ENCODE results near the gene GRB10.

The GRB10 gene

DNA sequence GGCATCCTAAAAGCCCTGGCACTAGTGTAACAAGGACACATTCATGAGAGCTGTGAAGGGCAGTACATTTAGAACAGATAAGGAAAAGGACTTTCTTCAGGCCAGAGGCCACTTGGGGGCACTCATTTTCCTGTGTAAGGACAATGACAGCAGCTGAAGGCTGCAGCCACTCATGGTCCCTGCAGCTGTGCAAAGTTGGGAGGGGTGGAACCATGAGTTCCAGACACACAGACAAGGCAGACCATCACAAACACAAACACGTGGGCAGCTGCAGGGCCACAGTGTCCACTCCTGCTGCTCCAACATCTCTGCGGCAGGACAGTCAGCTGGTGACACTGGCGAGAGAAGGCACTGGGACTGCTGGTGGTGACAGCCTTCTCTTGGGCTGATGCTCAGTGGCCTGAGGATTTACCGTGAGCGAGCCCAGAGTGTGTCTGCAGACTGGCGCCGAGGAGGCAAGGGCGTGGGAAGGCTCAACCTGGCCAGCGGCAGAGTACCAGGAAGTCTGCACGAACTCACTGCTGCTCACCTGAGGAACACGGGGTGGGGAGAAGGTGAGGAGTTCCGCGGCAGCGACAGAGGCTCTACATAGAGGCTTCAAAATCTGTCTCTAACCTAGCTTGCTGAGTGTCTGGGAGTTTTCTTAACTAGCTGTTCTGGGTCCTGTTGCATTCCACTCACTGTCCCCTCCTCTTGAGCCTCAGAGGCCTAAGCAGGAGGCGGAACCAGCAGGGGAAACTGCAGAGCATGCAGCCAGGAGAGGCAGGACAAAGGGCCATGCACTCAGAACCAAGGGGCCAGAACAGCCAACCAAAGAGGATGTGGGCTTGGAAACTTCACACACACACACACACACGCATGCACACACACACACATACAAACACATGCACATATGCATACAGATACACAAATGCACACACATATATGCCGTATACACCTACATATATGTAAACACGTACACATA, 141.0 kb downstream of the GRB10 start:
- WGBS (ENCODE audit: insufficient coverage, insufficient read length): no CpG with 5 or more reads among the region's 18 CpGs
- DNase-seq (ENCODE audit: low read depth, low spot score): no peak
- Histone ChIP-seq H3K36me3 (ENCODE audit: control insufficient read depth, insufficient read depth, low read length) (no peaks in the 10 kb centered on the region), H3K4me1 (ENCODE audit: control insufficient read depth, insufficient read depth, low read length) (no peaks in the 10 kb centered on the region), H3K4me3 (ENCODE audit: low read length) (no peak overlapping the region), H3K27ac (ENCODE audit: low read length) (no peak overlapping the region), H3K9me3 (ENCODE audit: control insufficient read depth, insufficient read depth, low read length) (no peaks in the 10 kb centered on the region), H3K27me3 (ENCODE audit: control insufficient read depth, insufficient read depth, low read length) (no peaks in the 10 kb centered on the region)

DNA sequence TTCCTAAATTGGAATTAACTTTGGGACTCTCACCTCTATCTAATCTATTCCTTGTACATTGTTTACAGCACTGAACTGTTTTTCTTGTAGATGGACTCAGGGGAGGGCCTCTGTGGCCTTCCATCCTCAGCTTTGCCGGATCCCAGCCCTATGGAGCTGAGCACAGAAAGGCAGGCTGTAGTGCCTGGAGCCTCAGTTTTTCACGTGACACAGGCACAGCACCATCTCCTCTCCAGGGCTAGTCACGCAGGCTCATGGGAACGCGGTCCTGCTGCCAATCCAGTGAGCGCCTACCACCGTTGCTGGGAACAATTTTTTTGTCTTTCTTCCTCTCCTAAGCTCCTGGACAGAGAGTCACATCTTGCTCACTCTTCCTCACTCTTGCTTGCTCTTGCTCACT, 141.9 kb downstream of the GRB10 start:
- no peaks in the 10 kb centered on the region for H3K36me3 ChIP-seq (ENCODE audit: control insufficient read depth, insufficient read depth, low read length)
- no peak overlapping the region for H3K4me3 ChIP-seq (ENCODE audit: low read length)
- H3K27ac ChIP-seq (ENCODE audit: low read length): no peak overlapping the region
- no CpG with 5 or more reads among the region's 7 CpGs for WGBS (ENCODE audit: insufficient coverage, insufficient read length)
- H3K4me1 ChIP-seq (ENCODE audit: control insufficient read depth, insufficient read depth, low read length): no peaks in the 10 kb centered on the region
- no peaks in the 10 kb centered on the region for H3K9me3 ChIP-seq (ENCODE audit: control insufficient read depth, insufficient read depth, low read length)
- H3K27me3 ChIP-seq (ENCODE audit: control insufficient read depth, insufficient read depth, low read length): no peaks in the 10 kb centered on the region
- no peak for DNase-seq (ENCODE audit: low read depth, low spot score)

DNA sequence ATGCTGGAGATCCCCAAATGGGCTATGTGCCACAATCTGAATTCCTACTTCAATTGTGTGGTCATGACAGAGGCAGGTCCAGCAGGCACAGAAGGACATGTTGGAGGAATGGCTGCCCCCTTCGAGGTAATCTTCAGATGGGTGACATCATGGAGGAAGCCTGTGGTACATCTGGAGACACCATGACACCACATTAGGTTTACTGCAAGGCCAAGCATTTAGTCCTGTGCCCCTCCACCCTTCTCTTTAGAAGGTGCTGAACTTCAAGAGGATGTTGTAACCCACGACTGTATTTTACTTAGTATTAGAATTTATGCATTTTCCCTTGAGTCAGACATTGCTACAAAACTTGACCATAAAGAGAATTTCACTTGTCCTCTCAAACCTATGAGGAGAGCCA, 142.4 kb downstream of the GRB10 start:
- H3K4me3 ChIP-seq (ENCODE audit: low read length): no peak overlapping the region
- H3K9me3 ChIP-seq (ENCODE audit: control insufficient read depth, insufficient read depth, low read length): no peaks in the 10 kb centered on the region
- H3K27me3 ChIP-seq (ENCODE audit: control insufficient read depth, insufficient read depth, low read length): no peaks in the 10 kb centered on the region
- no peak overlapping the region for H3K27ac ChIP-seq (ENCODE audit: low read length)
- no peaks in the 10 kb centered on the region for H3K36me3 ChIP-seq (ENCODE audit: control insufficient read depth, insufficient read depth, low read length)
- WGBS (ENCODE audit: insufficient coverage, insufficient read length): no CpG with 5 or more reads among the region's 2 CpGs
- H3K4me1 ChIP-seq (ENCODE audit: control insufficient read depth, insufficient read depth, low read length): no peaks in the 10 kb centered on the region
- no peak for DNase-seq (ENCODE audit: low read depth, low spot score)

DNA sequence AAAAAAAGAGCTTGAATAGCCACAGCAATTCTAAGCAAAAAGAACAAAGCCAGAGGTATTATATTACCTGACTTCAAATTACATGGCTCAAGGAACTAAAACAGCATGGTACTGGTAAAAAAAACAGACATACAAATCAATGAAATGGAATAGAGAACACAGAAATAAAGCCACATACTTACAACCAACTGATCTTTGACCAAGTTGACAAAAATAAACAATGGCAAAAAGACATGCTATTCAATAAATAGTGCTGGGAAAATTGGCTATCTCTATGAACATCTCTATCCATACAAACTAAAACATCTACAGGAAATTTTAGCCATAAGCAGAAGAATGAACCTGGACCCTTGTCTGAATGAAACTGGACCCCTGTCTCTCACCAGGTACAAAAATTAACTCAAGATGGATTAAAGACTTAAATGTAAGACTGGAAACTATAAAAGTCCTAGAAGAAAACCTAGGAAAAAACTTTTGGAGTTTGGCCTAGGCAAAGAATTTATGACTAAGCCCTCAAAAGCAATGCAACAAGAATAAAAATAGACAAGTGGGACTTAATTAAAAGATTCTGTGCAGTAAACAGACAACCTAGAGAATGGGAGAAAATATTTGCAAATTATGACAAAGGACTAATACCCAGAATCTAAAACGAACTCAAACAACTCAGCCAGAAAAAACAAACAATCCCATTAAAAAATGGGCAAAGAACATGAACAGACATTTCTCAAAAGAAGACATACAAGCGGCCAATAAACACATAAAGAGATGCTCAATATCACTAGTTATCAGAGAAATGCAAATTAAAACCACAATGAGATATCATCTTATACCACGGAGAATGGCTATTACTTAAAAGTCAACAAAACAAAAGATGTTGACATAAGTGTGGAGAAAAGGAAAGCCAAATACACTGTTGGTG, 144.7 kb downstream of the GRB10 start:
- no peaks in the 10 kb centered on the region for H3K36me3 ChIP-seq (ENCODE audit: control insufficient read depth, insufficient read depth, low read length)
- no CpG with 5 or more reads among the region's 3 CpGs for WGBS (ENCODE audit: insufficient coverage, insufficient read length)
- H3K27me3 ChIP-seq (ENCODE audit: control insufficient read depth, insufficient read depth, low read length): no peaks in the 10 kb centered on the region
- DNase-seq (ENCODE audit: low read depth, low spot score): no peak
- no peaks in the 10 kb centered on the region for H3K9me3 ChIP-seq (ENCODE audit: control insufficient read depth, insufficient read depth, low read length)
- no peaks in the 10 kb centered on the region for H3K4me1 ChIP-seq (ENCODE audit: control insufficient read depth, insufficient read depth, low read length)
- H3K27ac ChIP-seq (ENCODE audit: low read length): no peak overlapping the region
- no peak overlapping the region for H3K4me3 ChIP-seq (ENCODE audit: low read length)

DNA sequence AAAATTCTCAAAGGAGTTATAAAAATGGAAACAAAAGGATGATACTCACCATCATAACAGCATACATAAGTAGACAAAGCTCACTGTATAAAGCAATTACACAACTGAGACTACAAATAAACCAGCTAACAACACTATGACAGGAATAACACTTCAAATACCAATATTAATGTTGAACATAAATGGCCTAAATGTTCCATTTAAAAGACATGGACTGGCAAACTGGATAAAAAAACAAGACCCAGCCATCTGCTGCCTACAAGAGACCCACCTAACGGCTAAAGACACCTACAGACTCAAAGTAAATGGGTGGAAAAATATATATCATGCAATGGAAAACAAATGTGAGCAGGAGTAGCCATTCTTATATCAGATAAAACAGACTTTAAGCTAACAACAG, 148.3 kb downstream of the GRB10 start:
- Histone ChIP-seq H3K36me3 (ENCODE audit: control insufficient read depth, insufficient read depth, low read length) (no peaks in the 10 kb centered on the region), H3K27me3 (ENCODE audit: control insufficient read depth, insufficient read depth, low read length) (no peaks in the 10 kb centered on the region), H3K4me3 (ENCODE audit: low read length) (no peak overlapping the region), H3K4me1 (ENCODE audit: control insufficient read depth, insufficient read depth, low read length) (peaks cover 7% of the 10 kb centered on the region), H3K27ac (ENCODE audit: low read length) (no peak overlapping the region), H3K9me3 (ENCODE audit: control insufficient read depth, insufficient read depth, low read length) (no peaks in the 10 kb centered on the region)
- WGBS (ENCODE audit: insufficient coverage, insufficient read length): no CpG with 5 or more reads among the region's 1 CpG
- DNase-seq (ENCODE audit: low read depth, low spot score): no peak

DNA sequence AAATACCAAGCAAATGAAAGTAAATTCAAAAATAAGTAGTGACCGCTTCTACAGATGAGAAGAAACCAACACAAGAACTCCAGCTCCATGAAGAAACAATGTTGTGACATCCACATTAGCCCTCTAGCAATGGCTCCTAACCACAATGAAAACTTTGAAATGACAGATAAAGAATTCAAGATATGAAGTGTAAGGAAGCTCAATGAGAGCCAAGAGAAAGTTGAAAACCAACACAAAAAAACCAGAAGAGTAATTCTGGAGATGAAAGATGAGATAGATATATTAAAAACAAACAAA, 149.3 kb downstream of the GRB10 start:
- no peak overlapping the region for H3K4me3 ChIP-seq (ENCODE audit: low read length)
- no peaks in the 10 kb centered on the region for H3K27me3 ChIP-seq (ENCODE audit: control insufficient read depth, insufficient read depth, low read length)
- H3K9me3 ChIP-seq (ENCODE audit: control insufficient read depth, insufficient read depth, low read length): no peaks in the 10 kb centered on the region
- no peaks in the 10 kb centered on the region for H3K36me3 ChIP-seq (ENCODE audit: control insufficient read depth, insufficient read depth, low read length)
- H3K4me1 ChIP-seq (ENCODE audit: control insufficient read depth, insufficient read depth, low read length): peaks cover 7% of the 10 kb centered on the region
- WGBS (ENCODE audit: insufficient coverage, insufficient read length): no CpG with 5 or more reads among the region's 1 CpG
- no peak for DNase-seq (ENCODE audit: low read depth, low spot score)
- no peak overlapping the region for H3K27ac ChIP-seq (ENCODE audit: low read length)

DNA sequence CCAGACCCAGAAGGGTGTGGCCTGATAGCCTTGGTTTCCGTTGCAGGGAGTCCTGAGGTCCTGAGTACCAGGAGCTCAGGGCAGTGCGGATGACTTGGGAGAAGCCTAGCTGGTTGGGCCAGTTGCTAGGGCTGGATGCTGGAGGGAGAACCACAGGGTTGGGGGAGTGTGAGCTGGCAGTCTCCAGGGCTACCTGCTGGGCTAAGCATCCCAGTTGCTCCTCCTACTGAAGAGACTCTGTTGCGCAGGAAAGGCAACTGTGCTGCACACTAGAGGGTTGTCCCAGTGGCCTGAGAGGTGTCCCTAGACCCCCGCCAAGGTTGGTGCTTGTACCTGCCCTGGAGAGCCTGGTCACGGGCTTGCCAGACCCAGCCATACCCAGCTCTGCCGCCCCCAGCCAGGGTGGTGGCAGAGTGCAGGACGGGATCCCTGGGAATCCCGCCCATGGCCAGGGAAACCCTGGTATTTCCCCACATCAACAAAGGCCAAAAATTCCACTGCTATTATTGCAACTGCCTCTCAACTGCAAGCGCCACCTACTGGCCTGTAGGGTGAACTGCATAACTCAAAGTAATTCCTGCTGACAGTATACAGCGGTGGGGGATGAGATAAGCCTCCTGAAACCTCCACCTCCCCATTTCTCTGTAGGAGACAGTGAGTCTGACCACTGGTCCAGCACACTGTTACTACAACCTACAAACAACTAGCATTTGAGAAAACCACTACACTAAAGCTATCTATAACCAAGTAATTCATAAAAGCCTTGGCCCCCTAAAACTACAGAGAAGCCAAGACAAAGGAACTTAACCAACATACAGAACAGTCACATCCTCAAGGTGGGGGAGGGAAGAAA, 149.9 kb downstream of the GRB10 start:
- no peak overlapping the region for H3K4me3 ChIP-seq (ENCODE audit: low read length)
- H3K9me3 ChIP-seq (ENCODE audit: control insufficient read depth, insufficient read depth, low read length): no peaks in the 10 kb centered on the region
- no peak overlapping the region for H3K27ac ChIP-seq (ENCODE audit: low read length)
- WGBS (ENCODE audit: insufficient coverage, insufficient read length): no CpG with 5 or more reads among the region's 10 CpGs
- no peaks in the 10 kb centered on the region for H3K36me3 ChIP-seq (ENCODE audit: control insufficient read depth, insufficient read depth, low read length)
- H3K4me1 ChIP-seq (ENCODE audit: control insufficient read depth, insufficient read depth, low read length): peaks cover 9% of the 10 kb centered on the region
- DNase-seq (ENCODE audit: low read depth, low spot score): peak; percentile 54
- H3K27me3 ChIP-seq (ENCODE audit: control insufficient read depth, insufficient read depth, low read length): no peaks in the 10 kb centered on the region

DNA sequence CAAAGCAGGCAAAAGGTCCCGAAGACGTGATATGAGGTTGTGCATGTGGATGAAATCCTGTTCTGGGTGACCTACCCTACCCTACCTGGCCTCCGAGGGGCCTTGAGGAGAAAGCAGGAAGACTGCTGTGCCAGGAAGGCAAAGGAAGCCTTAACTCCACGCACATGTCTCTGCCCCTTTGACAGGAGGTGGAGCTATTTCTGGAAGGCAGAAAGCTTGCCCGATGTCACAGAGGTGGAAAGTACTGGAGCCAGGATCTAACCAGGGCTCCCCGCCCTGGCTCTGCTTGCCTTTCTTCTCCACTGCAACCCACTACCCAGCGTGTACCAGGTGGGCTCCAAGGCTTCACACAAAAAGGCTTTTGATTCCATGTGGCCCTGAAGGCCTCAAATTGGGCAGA, 151.1 kb downstream of the GRB10 start:
- no peak overlapping the region for H3K27ac ChIP-seq (ENCODE audit: low read length)
- H3K4me1 ChIP-seq (ENCODE audit: control insufficient read depth, insufficient read depth, low read length): peaks cover 11% of the 10 kb centered on the region
- H3K27me3 ChIP-seq (ENCODE audit: control insufficient read depth, insufficient read depth, low read length): no peaks in the 10 kb centered on the region
- no peak overlapping the region for H3K4me3 ChIP-seq (ENCODE audit: low read length)
- DNase-seq (ENCODE audit: low read depth, low spot score): no peak
- WGBS (ENCODE audit: insufficient coverage, insufficient read length): no CpG with 5 or more reads among the region's 7 CpGs
- no peaks in the 10 kb centered on the region for H3K9me3 ChIP-seq (ENCODE audit: control insufficient read depth, insufficient read depth, low read length)
- no peaks in the 10 kb centered on the region for H3K36me3 ChIP-seq (ENCODE audit: control insufficient read depth, insufficient read depth, low read length)

DNA sequence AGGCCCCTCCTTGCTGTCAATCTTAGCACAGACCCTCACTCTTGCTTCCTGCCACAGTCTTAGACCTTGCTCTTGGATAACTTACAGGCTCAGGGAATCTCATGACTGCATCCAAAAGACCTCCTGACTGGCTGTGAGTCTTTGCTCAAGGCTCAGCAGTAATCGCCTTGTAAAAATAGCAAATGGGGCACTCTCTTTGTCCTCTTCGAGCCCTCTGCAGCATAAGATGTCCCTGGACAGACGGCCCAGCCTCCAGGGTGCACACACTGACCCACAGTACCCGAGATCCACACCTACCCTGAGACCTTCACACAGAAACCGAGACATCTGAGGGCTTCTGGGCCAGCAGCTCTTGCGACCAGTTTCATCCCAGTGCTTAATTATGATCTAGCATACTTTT, 151.6 kb downstream of the GRB10 start:
- no peaks in the 10 kb centered on the region for H3K36me3 ChIP-seq (ENCODE audit: control insufficient read depth, insufficient read depth, low read length)
- no peak overlapping the region for H3K4me3 ChIP-seq (ENCODE audit: low read length)
- no peaks in the 10 kb centered on the region for H3K27me3 ChIP-seq (ENCODE audit: control insufficient read depth, insufficient read depth, low read length)
- DNase-seq (ENCODE audit: low read depth, low spot score): no peak
- H3K9me3 ChIP-seq (ENCODE audit: control insufficient read depth, insufficient read depth, low read length): no peaks in the 10 kb centered on the region
- H3K4me1 ChIP-seq (ENCODE audit: control insufficient read depth, insufficient read depth, low read length): peaks cover 11% of the 10 kb centered on the region
- H3K27ac ChIP-seq (ENCODE audit: low read length): no peak overlapping the region
- WGBS (ENCODE audit: insufficient coverage, insufficient read length): no CpG with 5 or more reads among the region's 6 CpGs

All from iPS DF 6.9 (cell line).